Gastrocnemius medialis (tissue), 4 donors: ENCODE data around the gene RNGTT.

ENCODE experiments used
- CTCF ChIP-seq, 5 experiments: fragments of 450-650 bp in 3 of 5; fragments of 200-600 bp in 2 of 5; sonication (generic) in 2 of 5; IDR thresholded peaks in 4 of 5; conservative IDR thresholded peaks in 1 of 5; 1 replicate in 4 of 5; 2 replicates in 1 of 5; pipeline ENCODE4 v1.5.1; 2016 to 2019; ENCODE audit warnings: antibody characterized with exemption in 5 of 5, mild to moderate bottlenecking in 3 of 5, moderate library complexity in 3 of 5
- POLR2A ChIP-seq, 2 donors: fragments of 450-650 bp; IDR thresholded peaks; one replicate each; pipeline ENCODE4 v1.6.1; 2017; ENCODE audit warnings: antibody characterized with exemption in 2 of 2, mild to moderate bottlenecking in 2 of 2, moderate library complexity in 2 of 2

- TF ChIP-seq CTCF (IDR thresholded peaks at IDR 0.05 in 4 of 5, conservative IDR thresholded peaks at IDR 0.05 in 1 of 5) = no peak
- no peak for TF ChIP-seq POLR2A (IDR thresholded peaks at IDR 0.05)
Measured at GRCh38 chr6:88823998-88824397, 139.4 kb downstream of the RNGTT start.
